ENCODE data around the gene TBC1D10A.

DNA sequence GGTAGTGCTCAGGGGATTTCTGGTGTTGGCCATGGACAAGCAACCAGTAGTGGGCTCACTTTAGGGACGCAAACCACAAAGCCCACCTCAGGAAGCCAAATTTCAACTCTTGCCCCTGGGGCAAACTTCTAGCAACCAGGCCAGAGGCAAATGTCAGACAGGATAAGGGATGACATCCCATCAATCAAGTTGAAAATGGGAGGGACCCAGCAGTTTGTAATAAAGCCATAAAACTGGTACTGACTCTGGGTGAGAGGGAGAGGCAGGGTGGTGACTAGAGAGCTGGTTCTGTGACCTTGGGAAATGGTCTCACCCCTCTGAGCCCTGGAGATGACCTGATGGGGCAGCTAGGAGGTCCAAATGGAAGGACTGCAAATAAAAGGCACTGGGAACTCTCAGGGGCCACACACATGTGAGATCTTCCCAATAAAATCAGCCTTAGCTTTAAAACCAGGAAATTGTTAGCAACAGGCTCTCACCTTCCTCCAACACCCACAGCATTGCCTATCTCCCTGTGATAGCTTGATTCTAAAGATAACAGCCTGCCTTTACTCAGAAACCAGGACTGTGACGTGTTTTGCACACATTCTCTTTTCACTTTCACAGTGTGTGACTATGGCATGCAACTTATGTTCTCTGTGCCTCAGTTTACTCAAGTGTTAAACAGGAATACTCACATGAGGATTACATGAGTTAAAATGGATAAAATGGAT, 6.4 kb upstream of the TBC1D10A start:
- TF ChIP-seq POLR2A (IDR thresholded peaks at IDR 0.05; ENCODE audit: low read length) (peak; percentile 25), GATA1 (IDR thresholded peaks at IDR 0.05; ENCODE audit: low read depth, low read length) (no peak)
